Adrenal gland (tissue), 5 donors: Measurements from ENCODE around the gene SLC25A24.
"Not testable (repeated sequence)": the region's sequence is repeated elsewhere in the genome, so short reads cannot be mapped to it uniquely, and the experiment has no call there.

Experiments used
- POLR2A ChIP-seq, 2 donors: fragments of 450-650 bp; IDR thresholded peaks; one replicate each; pipeline ENCODE4 v1.6.1; 2017; ENCODE audit warnings: antibody characterized with exemption in 2 of 2, mild to moderate bottlenecking in 2 of 2, moderate library complexity in 1 of 2
- TF ChIP-seq, protein P1 (sequence below), 6 experiments: fragments of 450-650 bp in 4 of 6; fragments of 200-600 bp in 2 of 6; sonication (generic) in 1 of 6; IDR thresholded peaks; 1 replicate in 5 of 6; 2 replicates in 1 of 6; pipeline versions ENCODE4 v1.5.1 to v1.8.0; 2016 to 2021; ENCODE audit warnings: antibody characterized with exemption in 6 of 6, mild to moderate bottlenecking in 2 of 6, moderate library complexity in 1 of 6
- donor health status: DM: no; HTN: no; CAD: no.

DNA sequence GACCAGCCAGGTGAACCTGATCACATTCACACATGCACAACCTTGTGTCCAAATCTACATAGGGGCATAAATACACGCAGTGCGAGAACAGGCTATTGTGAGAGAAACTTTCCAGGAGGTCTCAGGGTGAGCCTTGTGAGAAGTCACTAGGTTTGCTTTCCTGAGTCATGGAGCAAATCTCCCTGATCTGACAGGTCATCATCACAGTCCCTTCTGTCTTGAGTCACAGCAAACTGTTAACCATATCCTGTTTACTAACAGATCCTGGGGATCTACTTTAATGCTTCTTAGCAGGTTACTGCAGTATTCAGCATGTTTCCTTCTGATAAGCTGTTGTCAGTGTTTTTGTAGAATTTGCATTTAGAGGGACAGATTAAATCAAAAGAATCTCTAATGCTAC lies 35.2 kb upstream of the SLC25A24 start:
- TF ChIP-seq, protein P1, sequence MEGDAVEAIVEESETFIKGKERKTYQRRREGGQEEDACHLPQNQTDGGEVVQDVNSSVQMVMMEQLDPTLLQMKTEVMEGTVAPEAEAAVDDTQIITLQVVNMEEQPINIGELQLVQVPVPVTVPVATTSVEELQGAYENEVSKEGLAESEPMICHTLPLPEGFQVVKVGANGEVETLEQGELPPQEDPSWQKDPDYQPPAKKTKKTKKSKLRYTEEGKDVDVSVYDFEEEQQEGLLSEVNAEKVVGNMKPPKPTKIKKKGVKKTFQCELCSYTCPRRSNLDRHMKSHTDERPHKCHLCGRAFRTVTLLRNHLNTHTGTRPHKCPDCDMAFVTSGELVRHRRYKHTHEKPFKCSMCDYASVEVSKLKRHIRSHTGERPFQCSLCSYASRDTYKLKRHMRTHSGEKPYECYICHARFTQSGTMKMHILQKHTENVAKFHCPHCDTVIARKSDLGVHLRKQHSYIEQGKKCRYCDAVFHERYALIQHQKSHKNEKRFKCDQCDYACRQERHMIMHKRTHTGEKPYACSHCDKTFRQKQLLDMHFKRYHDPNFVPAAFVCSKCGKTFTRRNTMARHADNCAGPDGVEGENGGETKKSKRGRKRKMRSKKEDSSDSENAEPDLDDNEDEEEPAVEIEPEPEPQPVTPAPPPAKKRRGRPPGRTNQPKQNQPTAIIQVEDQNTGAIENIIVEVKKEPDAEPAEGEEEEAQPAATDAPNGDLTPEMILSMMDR (IDR thresholded peaks at IDR 0.05) = not testable (repeated sequence)
- TF ChIP-seq POLR2A (IDR thresholded peaks at IDR 0.05) = not testable (repeated sequence)
